ENCODE data around the gene SPAG9. TPM values are rescaled to one million over a fixed set of nuclear protein-coding genes. Genes with fewer than 3 reads are reported as not detected.

The SPAG9 gene
- total and polyA plus RNA-seq, 2 experiments from 2014 or later, result 13.7 to 45.0 TPM

GRCh38 chr17:50925296-50925891, 195.3 kb downstream of the SPAG9 start (continued):
- TF ChIP-seq, protein P1, sequence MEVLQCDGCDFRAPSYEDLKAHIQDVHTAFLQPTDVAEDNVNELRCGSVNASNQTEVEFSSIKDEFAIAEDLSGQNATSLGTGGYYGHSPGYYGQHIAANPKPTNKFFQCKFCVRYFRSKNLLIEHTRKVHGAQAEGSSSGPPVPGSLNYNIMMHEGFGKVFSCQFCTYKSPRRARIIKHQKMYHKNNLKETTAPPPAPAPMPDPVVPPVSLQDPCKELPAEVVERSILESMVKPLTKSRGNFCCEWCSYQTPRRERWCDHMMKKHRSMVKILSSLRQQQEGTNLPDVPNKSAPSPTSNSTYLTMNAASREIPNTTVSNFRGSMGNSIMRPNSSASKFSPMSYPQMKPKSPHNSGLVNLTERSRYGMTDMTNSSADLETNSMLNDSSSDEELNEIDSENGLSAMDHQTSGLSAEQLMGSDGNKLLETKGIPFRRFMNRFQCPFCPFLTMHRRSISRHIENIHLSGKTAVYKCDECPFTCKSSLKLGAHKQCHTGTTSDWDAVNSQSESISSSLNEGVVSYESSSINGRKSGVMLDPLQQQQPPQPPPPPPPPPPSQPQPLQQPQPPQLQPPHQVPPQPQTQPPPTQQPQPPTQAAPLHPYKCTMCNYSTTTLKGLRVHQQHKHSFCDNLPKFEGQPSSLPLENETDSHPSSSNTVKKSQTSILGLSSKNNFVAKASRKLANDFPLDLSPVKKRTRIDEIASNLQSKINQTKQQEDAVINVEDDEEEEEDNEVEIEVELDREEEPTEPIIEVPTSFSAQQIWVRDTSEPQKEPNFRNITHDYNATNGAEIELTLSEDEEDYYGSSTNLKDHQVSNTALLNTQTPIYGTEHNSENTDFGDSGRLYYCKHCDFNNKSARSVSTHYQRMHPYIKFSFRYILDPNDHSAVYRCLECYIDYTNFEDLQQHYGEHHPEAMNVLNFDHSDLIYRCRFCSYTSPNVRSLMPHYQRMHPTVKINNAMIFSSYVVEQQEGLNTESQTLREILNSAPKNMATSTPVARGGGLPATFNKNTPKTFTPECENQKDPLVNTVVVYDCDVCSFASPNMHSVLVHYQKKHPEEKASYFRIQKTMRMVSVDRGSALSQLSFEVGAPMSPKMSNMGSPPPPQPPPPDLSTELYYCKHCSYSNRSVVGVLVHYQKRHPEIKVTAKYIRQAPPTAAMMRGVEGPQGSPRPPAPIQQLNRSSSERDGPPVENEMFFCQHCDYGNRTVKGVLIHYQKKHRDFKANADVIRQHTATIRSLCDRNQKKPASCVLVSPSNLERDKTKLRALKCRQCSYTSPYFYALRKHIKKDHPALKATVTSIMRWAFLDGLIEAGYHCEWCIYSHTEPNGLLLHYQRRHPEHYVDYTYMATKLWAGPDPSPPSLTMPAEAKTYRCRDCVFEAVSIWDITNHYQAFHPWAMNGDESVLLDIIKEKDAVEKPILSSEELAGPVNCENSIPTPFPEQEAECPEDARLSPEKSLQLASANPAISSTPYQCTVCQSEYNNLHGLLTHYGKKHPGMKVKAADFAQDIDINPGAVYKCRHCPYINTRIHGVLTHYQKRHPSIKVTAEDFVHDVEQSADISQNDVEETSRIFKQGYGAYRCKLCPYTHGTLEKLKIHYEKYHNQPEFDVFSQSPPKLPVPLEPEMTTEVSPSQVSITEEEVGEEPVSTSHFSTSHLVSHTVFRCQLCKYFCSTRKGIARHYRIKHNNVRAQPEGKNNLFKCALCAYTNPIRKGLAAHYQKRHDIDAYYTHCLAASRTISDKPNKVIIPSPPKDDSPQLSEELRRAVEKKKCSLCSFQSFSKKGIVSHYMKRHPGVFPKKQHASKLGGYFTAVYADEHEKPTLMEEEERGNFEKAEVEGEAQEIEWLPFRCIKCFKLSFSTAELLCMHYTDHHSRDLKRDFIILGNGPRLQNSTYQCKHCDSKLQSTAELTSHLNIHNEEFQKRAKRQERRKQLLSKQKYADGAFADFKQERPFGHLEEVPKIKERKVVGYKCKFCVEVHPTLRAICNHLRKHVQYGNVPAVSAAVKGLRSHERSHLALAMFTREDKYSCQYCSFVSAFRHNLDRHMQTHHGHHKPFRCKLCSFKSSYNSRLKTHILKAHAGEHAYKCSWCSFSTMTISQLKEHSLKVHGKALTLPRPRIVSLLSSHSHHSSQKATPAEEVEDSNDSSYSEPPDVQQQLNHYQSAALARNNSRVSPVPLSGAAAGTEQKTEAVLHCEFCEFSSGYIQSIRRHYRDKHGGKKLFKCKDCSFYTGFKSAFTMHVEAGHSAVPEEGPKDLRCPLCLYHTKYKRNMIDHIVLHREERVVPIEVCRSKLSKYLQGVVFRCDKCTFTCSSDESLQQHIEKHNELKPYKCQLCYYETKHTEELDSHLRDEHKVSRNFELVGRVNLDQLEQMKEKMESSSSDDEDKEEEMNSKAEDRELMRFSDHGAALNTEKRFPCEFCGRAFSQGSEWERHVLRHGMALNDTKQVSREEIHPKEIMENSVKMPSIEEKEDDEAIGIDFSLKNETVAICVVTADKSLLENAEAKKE (CRISPR knock-in tag; IDR thresholded peaks at IDR 0.05), result no peak
- TF ChIP-seq JUNB (IDR thresholded peaks at IDR 0.05; ENCODE audit: unreplicated experiment) (no peak), ZNF114 (CRISPR knock-in tag; IDR thresholded peaks at IDR 0.05) (no peak), EZH2 (IDR thresholded peaks at IDR 0.05; ENCODE audit: low read depth, unreplicated experiment) (no peak), ZNF331 (CRISPR knock-in tag; IDR thresholded peaks at IDR 0.05; ENCODE audit: low read depth) (no peak), POLR2AphosphoS5 (IDR thresholded peaks at IDR 0.05; ENCODE audit: low read depth) (no peak)

GRCh38 chr17:50924800-50925199, 195.9 kb downstream of the SPAG9 start:
- Mint-ChIP-seq H3K27ac (no peak overlapping the region; the same call in 1 of the 2 replicates), H3K36me3 (ENCODE audit: low read depth) (no peaks in the 10 kb centered on the region), H3K27me3 (ENCODE audit: insufficient read depth, low read depth, poor library complexity) (peaks cover 16% of the 10 kb centered on the region), H3K9me3 (no peaks in the 10 kb centered on the region), H3K4me1 (peaks cover 28% of the 10 kb centered on the region), H3K4me3 (no peak overlapping the region; the same call in 2 of the 3 replicates)
- Histone ChIP-seq H4K20me1 (replicated peaks; ENCODE audit: insufficient read depth) (no peaks in the 10 kb centered on the region), H3K4me3 (no peak overlapping the region), H2AFZ (peak overlapping the region; percentile 78), H3K27me3 (ENCODE audit: insufficient read depth) (peaks cover 2% of the 10 kb centered on the region; the same call in 1 of the 2 replicates), H3K27ac (ENCODE audit: low read depth) (no peak overlapping the region), H3K9me2 (ENCODE audit: insufficient read depth) (no peaks in the 10 kb centered on the region), H3F3A (replicated peaks; ENCODE audit: low read depth) (no peaks in the 10 kb centered on the region), H3K79me2 (replicated peaks; ENCODE audit: insufficient read depth) (no peaks in the 10 kb centered on the region), H3K36me3 (ENCODE audit: insufficient read depth) (no peaks in the 10 kb centered on the region), H3K4me1 (ENCODE audit: insufficient read depth) (peaks cover 7% of the 10 kb centered on the region; the same call in 1 of the 2 replicates), H3K4me2 (no peak overlapping the region)
- TF ChIP-seq ZNF114 (CRISPR knock-in tag; IDR thresholded peaks at IDR 0.05), result no peak
- TF ChIP-seq CTCF (conservative IDR thresholded peaks at IDR 0.05; ENCODE audit: low read depth in 2 of 2), result no peak
- TF ChIP-seq STAT1 (IDR thresholded peaks at IDR 0.05; ENCODE audit: unreplicated experiment), result no peak
- no peak for TF ChIP-seq EZH2phosphoT487 (IDR thresholded peaks at IDR 0.05; ENCODE audit: unreplicated experiment)
- TF ChIP-seq, protein P2, sequence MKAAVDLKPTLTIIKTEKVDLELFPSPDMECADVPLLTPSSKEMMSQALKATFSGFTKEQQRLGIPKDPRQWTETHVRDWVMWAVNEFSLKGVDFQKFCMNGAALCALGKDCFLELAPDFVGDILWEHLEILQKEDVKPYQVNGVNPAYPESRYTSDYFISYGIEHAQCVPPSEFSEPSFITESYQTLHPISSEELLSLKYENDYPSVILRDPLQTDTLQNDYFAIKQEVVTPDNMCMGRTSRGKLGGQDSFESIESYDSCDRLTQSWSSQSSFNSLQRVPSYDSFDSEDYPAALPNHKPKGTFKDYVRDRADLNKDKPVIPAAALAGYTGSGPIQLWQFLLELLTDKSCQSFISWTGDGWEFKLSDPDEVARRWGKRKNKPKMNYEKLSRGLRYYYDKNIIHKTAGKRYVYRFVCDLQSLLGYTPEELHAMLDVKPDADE (IDR thresholded peaks at IDR 0.05), result no peak
- no peak for ATAC-seq
- no peak for DNase-seq (ENCODE audit: low spot score)
